Ovary (tissue), 9 donors: ENCODE results near the gene RTN4IP1. TPM values are rescaled to one million over a fixed set of nuclear protein-coding genes. Genes with fewer than 3 reads are reported as not detected.

Experiments used
- DNase-seq, 5 donors: peaks; one replicate each; pipeline ENCODE4 v3.0.0-alpha.2; 2019 to 2020
- H3K27ac ChIP-seq, 2 donors: fragments of 200-600 bp; one replicate each; pipeline versions ENCODE4 v1.5.1 to v1.8.0; 2019 to 2022
- H3K27me3 ChIP-seq: fragments of 200-600 bp; one replicate; pipeline ENCODE4 v1.8.0; 2022
- H3K36me3 ChIP-seq: fragments of 200-600 bp; sonication (generic); one replicate; pipeline ENCODE4 v1.5.1; 2019
- H3K4me1 ChIP-seq: one replicate; pipeline ENCODE4 v1.8.1; 2013; ENCODE audit warnings: mild to moderate bottlenecking, moderate library complexity; ENCODE audit not compliant: insufficient read depth
- H3K4me3 ChIP-seq: fragments of 200-600 bp; sonication (generic); one replicate; pipeline ENCODE4 v1.5.1; 2017
- H3K9me3 ChIP-seq, 2 donors: fragments of 200-600 bp in 1 of 2; sonication (generic) in 1 of 2; one replicate each; pipeline versions ENCODE4 v1.5.1 to v1.8.1; 2013 to 2019; ENCODE audit warnings: mild to moderate bottlenecking in 1 of 2, moderate library complexity in 1 of 2
- CTCF ChIP-seq, 3 donors: fragments of 450-650 bp in 2 of 3; fragments of 200-600 bp in 1 of 3; IDR thresholded peaks; one replicate each; pipeline versions ENCODE4 v1.5.1 to v1.8.0; 2016 to 2022; ENCODE audit warnings: antibody characterized with exemption in 3 of 3, mild to moderate bottlenecking in 1 of 3
- EP300 ChIP-seq: sonication (generic); formaldehyde crosslinking; IDR thresholded peaks from one replicate; pipeline ENCODE4 v1.6.1; 2017; ENCODE audit warnings: antibody characterized with exemption
- POLR2A ChIP-seq: fragments of 450-650 bp; IDR thresholded peaks from one replicate; pipeline ENCODE4 v1.6.1; 2017; ENCODE audit warnings: antibody characterized with exemption, mild to moderate bottlenecking, moderate library complexity
- WGBS, 3 donors: extraction: QIAGEN DNeasy Blood & Tissue Kit in 1 of 3; methylation state at CpG; one replicate each; pipeline versions ENCODE4 v1.1.5 to v1.1.7; 2013 to 2017; 5-methylcytosine and 5-hydroxymethylcytosine counted together
- intact Hi-C, 4 donors: fragments of 100-400 bp; cut with DNase I; formaldehyde crosslinking; loops; one replicate each; pipeline versions ENCODE4 v1.11.0 to v1.15.1; 2022 to 2023
- polyA plus RNA-seq, 2 donors: library from polyadenylated mRNA; stranded (reverse); fragments of 200-250 nt in 1 of 2; fragments of 350-450 nt in 1 of 2; fragmentation: Illumina TruSeq in 1 of 2; extraction: RNeasy Lipid Tissue Mini Kit (QIAGEN cat#74804) in 1 of 2; gene quantifications; one replicate each; pipeline ENCODE4 v1.2.3, GENCODE V29; 2013 to 2014
- total RNA-seq, 7 donors: library from RNA; depleted of rRNA in 2 of 7; stranded (reverse); fragments of >200 nt in 2 of 7; fragmentation: NEBNext Ultra II Directional in 3 of 7; extraction: Animal tissue kit (Norgen Biotek cat#: 25700) in 3 of 7; gene quantifications; one replicate each; pipeline versions ENCODE4 v1.1.0 to v1.2.4, GENCODE V29; 2016 to 2023
- donor health status: DM: no; HTN: no; CAD: no; lungs with moderate emphysema.
- donor health status: DM: no; HTN: no; CAD: no.
- donor health status: Bipolar disorder and iron deficiency.
- donor health status: DM: yes; HTN: yes; CAD: no.
- donor health status: DM: no; HTN: no; CAD: no.
- donor health status: DM: yes; HTN: yes; CAD: no.

Gene RTN4IP1
- total and polyA plus RNA-seq, 9 donors = 2.0 to 5.2 (median 3.0) TPM

GRCh38 chr6:106618324-106618723, 11.0 kb downstream of the RTN4IP1 start:
- Histone ChIP-seq H3K27ac (no peak overlapping the region), H3K36me3 (no peaks in the 10 kb centered on the region), H3K4me3 (no peak overlapping the region), H3K27me3 (no peaks in the 10 kb centered on the region), H3K9me3 (no peaks in the 10 kb centered on the region), H3K4me1 (no peaks in the 10 kb centered on the region)
- TF ChIP-seq EP300 = no peak
- TF ChIP-seq CTCF (IDR thresholded peaks at IDR 0.05) = no peak
- no peak for TF ChIP-seq POLR2A
- 75 to 78% (median 76%) methylated on average over 3 of the region's 3 CpGs for WGBS, 3 donors
- intact Hi-C loops = no loop called here
- no peak for DNase-seq

- H3K4me1 ChIP-seq = no peaks in the 10 kb centered on the region
Observed at GRCh38 chr6:106617857-106618256, 11.4 kb downstream of the RTN4IP1 start.

GRCh38 chr6:106617302-106617701, 12.0 kb downstream of the RTN4IP1 start:
- no peaks in the 10 kb centered on the region for H3K9me3 ChIP-seq
- H3K4me3 ChIP-seq = no peak overlapping the region
- no peaks in the 10 kb centered on the region for H3K36me3 ChIP-seq
- H3K27me3 ChIP-seq = no peaks in the 10 kb centered on the region
- DNase-seq = no peak
- intact Hi-C loops = no loop called here
- TF ChIP-seq EP300 (no peak), CTCF (IDR thresholded peaks at IDR 0.05) (no peak), POLR2A (no peak)
- no peaks in the 10 kb centered on the region for H3K4me1 ChIP-seq
- H3K27ac ChIP-seq = no peak overlapping the region

More at GRCh38 chr6:106617857-106618256, 11.4 kb downstream of the RTN4IP1 start:
- no peak overlapping the region for H3K27ac ChIP-seq
- intact Hi-C loops = no loop called here
- no peak for TF ChIP-seq EP300
- TF ChIP-seq CTCF (IDR thresholded peaks at IDR 0.05) = no peak
- TF ChIP-seq POLR2A = no peak
- no peaks in the 10 kb centered on the region for H3K27me3 ChIP-seq
- no peaks in the 10 kb centered on the region for H3K9me3 ChIP-seq
- no peaks in the 10 kb centered on the region for H3K36me3 ChIP-seq
- no peak for DNase-seq
- 79 to 95% (median 84%) methylated on average over 1 of the region's 1 CpG for WGBS, 3 donors
- no peak overlapping the region for H3K4me3 ChIP-seq

GRCh38 chr6:106614592-106615257, 14.6 kb downstream of the RTN4IP1 start:
- intact Hi-C loops = no loop called here
- no peak for DNase-seq
- no peaks in the 10 kb centered on the region for H3K36me3 ChIP-seq
- H3K27ac ChIP-seq = no peak overlapping the region
- no peak for TF ChIP-seq POLR2A
- H3K27me3 ChIP-seq = no peaks in the 10 kb centered on the region
- H3K4me1 ChIP-seq = no peaks in the 10 kb centered on the region
- H3K9me3 ChIP-seq = no peaks in the 10 kb centered on the region
- no peak overlapping the region for H3K4me3 ChIP-seq
- WGBS, 3 donors = 67 to 71% (median 71%) methylated on average over 3 of the region's 3 CpGs

- intact Hi-C loops = no loop called here
- H3K9me3 ChIP-seq = no peaks in the 10 kb centered on the region
- 84 to 87% (median 86%) methylated on average over 1 of the region's 1 CpG for WGBS, 3 donors
- no peaks in the 10 kb centered on the region for H3K36me3 ChIP-seq
- no peak for DNase-seq
- H3K27ac ChIP-seq = no peak overlapping the region
- TF ChIP-seq EP300 = no peak
- no peak for TF ChIP-seq CTCF (IDR thresholded peaks at IDR 0.05)
- H3K4me3 ChIP-seq = no peak overlapping the region
- H3K27me3 ChIP-seq = no peaks in the 10 kb centered on the region
- no peaks in the 10 kb centered on the region for H3K4me1 ChIP-seq
Observed at GRCh38 chr6:106614166-106614565, 15.1 kb downstream of the RTN4IP1 start.
